HEK293 (cell line): ENCODE data around the gene CCL24.

Experiments used
- CTCF ChIP-seq: fragments of 450-650 bp; formaldehyde crosslinking; IDR thresholded peaks from 2 replicates; pipeline ENCODE4 v1.5.1; 2016; ENCODE audit warnings: missing biosample characterization, missing genetic modification characterization
- EGR2 ChIP-seq: fragments of 450-650 bp; formaldehyde crosslinking; IDR thresholded peaks from 2 replicates; pipeline ENCODE4 v1.5.1; 2016; ENCODE audit warnings: low read depth, missing biosample characterization, missing genetic modification characterization
- GLI4 ChIP-seq: fragments of 450-650 bp; formaldehyde crosslinking; IDR thresholded peaks from 2 replicates; pipeline ENCODE4 v1.5.1; 2016; ENCODE audit warnings: missing biosample characterization, missing genetic modification characterization
- RBAK ChIP-seq: fragments of 450-650 bp; formaldehyde crosslinking; IDR thresholded peaks from 2 replicates; pipeline ENCODE4 v1.5.1; 2016; ENCODE audit warnings: missing biosample characterization, missing genetic modification characterization
- REST ChIP-seq: fragments of 450-650 bp; formaldehyde crosslinking; IDR thresholded peaks from 2 replicates; pipeline ENCODE4 v1.5.1; 2016; ENCODE audit warnings: missing biosample characterization, missing genetic modification characterization
- YY1 ChIP-seq: fragments of 450-650 bp; formaldehyde crosslinking; IDR thresholded peaks from 2 replicates; pipeline ENCODE4 v1.5.1; 2018; ENCODE audit warnings: missing biosample characterization, missing genetic modification characterization
- ZBTB11 ChIP-seq: fragments of 450-650 bp; formaldehyde crosslinking; conservative IDR thresholded peaks from 2 replicates; pipeline ENCODE4 v1.5.1; 2016; ENCODE audit warnings: low read depth, missing biosample characterization, missing genetic modification characterization
- ZBTB49 ChIP-seq: fragments of 450-650 bp; formaldehyde crosslinking; IDR thresholded peaks from 2 replicates; pipeline ENCODE4 v1.5.1; 2016; ENCODE audit warnings: missing biosample characterization, missing genetic modification characterization, low read depth
- ZFP3 ChIP-seq: fragments of 450-650 bp; formaldehyde crosslinking; IDR thresholded peaks from 2 replicates; pipeline ENCODE4 v1.5.1; 2016; ENCODE audit warnings: low read depth, missing biosample characterization, missing genetic modification characterization
- ZNF449 ChIP-seq: fragments of 450-650 bp; formaldehyde crosslinking; IDR thresholded peaks from 2 replicates; pipeline ENCODE4 v1.5.1; 2017; ENCODE audit warnings: missing biosample characterization, mild to moderate bottlenecking, missing genetic modification characterization, moderate library complexity
- ZNF776 ChIP-seq: fragments of 450-650 bp; formaldehyde crosslinking; IDR thresholded peaks from 2 replicates; pipeline ENCODE4 v1.5.0; 2017; ENCODE audit warnings: missing biosample characterization, missing genetic modification characterization, borderline replicate concordance

GRCh38 chr7:75858410-75858809 is 44.8 kb upstream of the CCL24 start:
- TF ChIP-seq CTCF (no peak), YY1 (tag by site-specific recombination) (no peak), GLI4 (tag by site-specific recombination) (no peak), RBAK (tag by site-specific recombination) (no peak), EGR2 (tag by site-specific recombination) (no peak), ZBTB11 (tag by site-specific recombination) (no peak), ZFP3 (tag by site-specific recombination) (no peak), ZNF449 (tag by site-specific recombination) (no peak), REST (no peak), ZNF776 (tag by site-specific recombination) (no peak), ZBTB49 (tag by site-specific recombination) (no peak)
